Ovary (tissue), 3 donors: Measurements from ENCODE around the gene PAFAH1B1.

Experiments
- POLR2A ChIP-seq: fragments of 450-650 bp; IDR thresholded peaks from one replicate; pipeline ENCODE4 v1.6.1; 2017; ENCODE audit warnings: antibody characterized with exemption, mild to moderate bottlenecking, moderate library complexity
- TF ChIP-seq, protein P1 (sequence below), 3 donors: fragments of 450-650 bp in 2 of 3; fragments of 200-600 bp in 1 of 3; IDR thresholded peaks; one replicate each; pipeline versions ENCODE4 v1.5.1 to v1.8.0; 2016 to 2022; ENCODE audit warnings: antibody characterized with exemption in 3 of 3, mild to moderate bottlenecking in 1 of 3
- donor health status: DM: no; HTN: no; CAD: no.

DNA sequence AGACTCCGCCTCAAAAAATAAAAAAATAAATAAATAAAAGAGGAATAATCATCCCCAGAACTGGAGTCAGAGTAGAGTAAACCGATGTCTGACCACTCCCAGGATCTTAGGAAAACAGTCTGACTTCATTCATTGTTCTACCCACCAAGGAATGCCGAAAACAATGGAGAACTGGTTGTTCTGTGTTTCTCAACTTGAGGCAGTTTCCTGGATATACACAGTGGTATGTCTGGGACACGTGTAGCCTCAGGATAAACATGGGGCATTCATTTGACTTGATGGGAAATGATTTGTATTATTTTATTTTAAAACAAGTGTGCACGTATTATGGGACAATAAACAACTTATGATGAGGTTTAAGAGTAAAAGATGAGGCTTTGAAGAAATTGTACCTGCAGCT lies 32.8 kb upstream of the PAFAH1B1 start:
- TF ChIP-seq, protein P1, sequence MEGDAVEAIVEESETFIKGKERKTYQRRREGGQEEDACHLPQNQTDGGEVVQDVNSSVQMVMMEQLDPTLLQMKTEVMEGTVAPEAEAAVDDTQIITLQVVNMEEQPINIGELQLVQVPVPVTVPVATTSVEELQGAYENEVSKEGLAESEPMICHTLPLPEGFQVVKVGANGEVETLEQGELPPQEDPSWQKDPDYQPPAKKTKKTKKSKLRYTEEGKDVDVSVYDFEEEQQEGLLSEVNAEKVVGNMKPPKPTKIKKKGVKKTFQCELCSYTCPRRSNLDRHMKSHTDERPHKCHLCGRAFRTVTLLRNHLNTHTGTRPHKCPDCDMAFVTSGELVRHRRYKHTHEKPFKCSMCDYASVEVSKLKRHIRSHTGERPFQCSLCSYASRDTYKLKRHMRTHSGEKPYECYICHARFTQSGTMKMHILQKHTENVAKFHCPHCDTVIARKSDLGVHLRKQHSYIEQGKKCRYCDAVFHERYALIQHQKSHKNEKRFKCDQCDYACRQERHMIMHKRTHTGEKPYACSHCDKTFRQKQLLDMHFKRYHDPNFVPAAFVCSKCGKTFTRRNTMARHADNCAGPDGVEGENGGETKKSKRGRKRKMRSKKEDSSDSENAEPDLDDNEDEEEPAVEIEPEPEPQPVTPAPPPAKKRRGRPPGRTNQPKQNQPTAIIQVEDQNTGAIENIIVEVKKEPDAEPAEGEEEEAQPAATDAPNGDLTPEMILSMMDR (IDR thresholded peaks at IDR 0.05) = no peak
- TF ChIP-seq POLR2A = no peak
